ENCODE data around the gene BRINP1. TPM values are rescaled to one million over a fixed set of nuclear protein-coding genes. Genes with fewer than 3 reads are reported as not detected.

The BRINP1 gene
- total RNA-seq, 1 experiment from 2014 or later, result not detected

GRCh38 chr9:119240546-119240945 lies 128.7 kb downstream of the BRINP1 start:
- no peaks in the 10 kb centered on the region for H3K4me1 Mint-ChIP-seq (ENCODE audit: insufficient read depth, unreplicated experiment)
- CTCF ChIA-PET, result no interaction called here
- TF ChIP-seq CTCF (IDR thresholded peaks at IDR 0.05; ENCODE audit: unreplicated experiment), result no peak
- H3K4me3 Mint-ChIP-seq (ENCODE audit: unreplicated experiment), result no peak overlapping the region
- no peaks in the 10 kb centered on the region for H3K36me3 Mint-ChIP-seq (ENCODE audit: insufficient read depth, unreplicated experiment)
- no peak for DNase-seq (ENCODE audit: unreplicated experiment)
- H3K27me3 Mint-ChIP-seq (ENCODE audit: insufficient read depth, unreplicated experiment), result no peaks in the 10 kb centered on the region
- POLR2A ChIA-PET, result no interaction called here
- H3K9me3 Mint-ChIP-seq (ENCODE audit: unreplicated experiment), result peaks cover 55% of the 10 kb centered on the region
- no peak overlapping the region for H3K27ac Mint-ChIP-seq (ENCODE audit: low read depth, unreplicated experiment)
- intact Hi-C loops (cut with micrococcal nuclease), result no loop called here
- no TSS peak for BruUV-seq (replicated peaks)

GRCh38 chr9:119234636-119235035 lies 134.6 kb downstream of the BRINP1 start:
- intact Hi-C loops (cut with micrococcal nuclease), result no loop called here
- TF ChIP-seq CTCF (IDR thresholded peaks at IDR 0.05; ENCODE audit: unreplicated experiment), result no peak
- no peak for DNase-seq (ENCODE audit: unreplicated experiment)

GRCh38 chr9:119227422-119227821 lies 141.8 kb downstream of the BRINP1 start:
- no peak for DNase-seq (ENCODE audit: unreplicated experiment)
- intact Hi-C loops (cut with micrococcal nuclease), result no loop called here
- Mint-ChIP-seq H3K27me3 (ENCODE audit: insufficient read depth, unreplicated experiment) (no peaks in the 10 kb centered on the region), H3K36me3 (ENCODE audit: insufficient read depth, unreplicated experiment) (no peaks in the 10 kb centered on the region), H3K4me1 (ENCODE audit: insufficient read depth, unreplicated experiment) (no peaks in the 10 kb centered on the region), H3K9me3 (ENCODE audit: unreplicated experiment) (peaks cover 43% of the 10 kb centered on the region), H3K4me3 (ENCODE audit: unreplicated experiment) (no peak overlapping the region), H3K27ac (ENCODE audit: low read depth, unreplicated experiment) (no peak overlapping the region)
- BruUV-seq (replicated peaks), result no TSS peak
- ChIA-PET POLR2A (no interaction called here), CTCF (interaction anchor here (0.5 kb wide), 1 partner anchor 50 kb away, joined by 4 read pairs; no protein-coding TSS in a partner anchor)
- TF ChIP-seq CTCF (IDR thresholded peaks at IDR 0.05; ENCODE audit: unreplicated experiment), result no peak

More at GRCh38 chr9:119234636-119235035, 134.6 kb downstream of the BRINP1 start:
- Mint-ChIP-seq H3K36me3 (ENCODE audit: insufficient read depth, unreplicated experiment) (no peaks in the 10 kb centered on the region), H3K27ac (ENCODE audit: low read depth, unreplicated experiment) (no peak overlapping the region), H3K4me3 (ENCODE audit: unreplicated experiment) (no peak overlapping the region), H3K27me3 (ENCODE audit: insufficient read depth, unreplicated experiment) (no peaks in the 10 kb centered on the region), H3K4me1 (ENCODE audit: insufficient read depth, unreplicated experiment) (no peaks in the 10 kb centered on the region), H3K9me3 (ENCODE audit: unreplicated experiment) (peaks cover 27% of the 10 kb centered on the region)
- BruUV-seq (replicated peaks), result no TSS peak
- ChIA-PET CTCF (no interaction called here), POLR2A (no interaction called here)

GRCh38 chr9:119224431-119224830 lies 144.8 kb downstream of the BRINP1 start:
- no peak for TF ChIP-seq CTCF (IDR thresholded peaks at IDR 0.05; ENCODE audit: unreplicated experiment)
- Mint-ChIP-seq H3K36me3 (ENCODE audit: insufficient read depth, unreplicated experiment) (no peaks in the 10 kb centered on the region), H3K27me3 (ENCODE audit: insufficient read depth, unreplicated experiment) (no peaks in the 10 kb centered on the region), H3K9me3 (ENCODE audit: unreplicated experiment) (peaks cover 54% of the 10 kb centered on the region), H3K4me3 (ENCODE audit: unreplicated experiment) (no peak overlapping the region), H3K27ac (ENCODE audit: low read depth, unreplicated experiment) (no peak overlapping the region), H3K4me1 (ENCODE audit: insufficient read depth, unreplicated experiment) (no peaks in the 10 kb centered on the region)
- CTCF ChIA-PET, result no interaction called here
- no TSS peak for BruUV-seq (replicated peaks)
- intact Hi-C loops (cut with micrococcal nuclease), result no loop called here
- POLR2A ChIA-PET, result no interaction called here
- no peak for DNase-seq (ENCODE audit: unreplicated experiment)
